Smooth muscle cell of the coronary artery (primary cell): ENCODE data around the gene MTRF1L. TPM values are rescaled to one million over a fixed set of nuclear protein-coding genes. Genes with fewer than 3 reads are reported as not detected.

Experiments used
- total RNA-seq: library from RNA; depleted of rRNA; stranded (reverse); fragments of >200 nt; gene quantifications from 2 replicates; pipeline ENCODE4 v1.2.3, GENCODE V29; 2014; ENCODE audit warnings: low replicate concordance

Gene MTRF1L
- 4.9 and 16.5 TPM in 2 replicates for total RNA-seq

GRCh38 chr6:153002613-153003365 is at the start of gene MTRF1L:
TSS of gene MTRF1L (minus strand) at chr6:153002709. CDS start at chr6:153002685, 24 bp downstream.

DNA sequence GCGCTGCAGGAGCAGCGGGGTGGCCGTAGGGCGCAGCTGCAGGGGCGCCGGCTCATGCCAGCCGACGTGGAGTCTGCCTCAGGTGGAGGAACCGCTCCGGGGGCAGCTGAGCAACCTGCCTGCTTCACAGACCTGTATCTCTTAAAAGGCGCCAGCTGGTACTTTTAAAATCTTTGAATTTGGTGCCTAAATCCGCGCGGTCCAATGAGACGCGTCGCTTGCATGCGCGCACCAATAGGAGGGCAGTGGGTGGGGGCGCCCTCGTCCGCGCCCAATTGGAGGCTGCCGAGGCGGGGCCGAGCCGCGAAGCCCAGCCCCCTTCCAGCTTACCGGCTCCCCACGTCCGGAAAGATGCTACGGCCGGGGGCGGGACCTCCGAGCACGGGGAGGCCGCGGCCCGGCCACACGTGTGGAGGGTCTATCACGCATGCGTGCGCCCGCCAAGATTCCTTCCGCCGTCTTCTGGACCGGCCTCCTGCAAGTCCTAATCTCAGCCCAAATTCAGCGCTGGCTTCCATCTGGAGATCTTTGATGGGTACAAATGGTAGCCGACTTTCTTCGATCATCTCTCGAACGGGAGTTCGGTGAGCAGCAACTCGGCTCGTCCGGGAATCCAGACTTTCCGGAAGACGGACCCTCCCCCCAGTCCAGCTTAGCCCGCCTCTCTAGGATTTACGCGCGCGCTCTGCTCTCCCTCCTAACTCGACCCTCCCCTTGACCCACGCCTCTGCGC is 19.4 kb downstream of the MTRF1L start, which contains the start of gene FBXO5:
TSS of gene FBXO5 (minus strand) at position 138 of the 733 bp plus-strand sequence. CDS start at position 56, 82 bp downstream.

Other genes starting within 250 kb of the MTRF1L start
- gene FBXO5, start 19.7 kb downstream of the MTRF1L start, total RNA-seq = 0.82 and 5.5 TPM in 2 replicates
- gene RGS17, start 128.6 kb upstream of the MTRF1L start, total RNA-seq = 2.7 and 12.7 TPM in 2 replicates